SIG-M5 (cell line): Measurements from ENCODE around the gene UBE2L6.

Experiments
- DNase-seq: peaks from one replicate; lab custom pipeline; 2025; lab: John Stamatoyannopoulos, UW

Gene UBE2L6

GRCh38 chr11:57530215-57530595, 37.3 kb downstream of the UBE2L6 start:
- DNase-seq = no peak

- no peak for DNase-seq
Observed at GRCh38 chr11:57529012-57529411, 38.5 kb downstream of the UBE2L6 start.

GRCh38 chr11:57527056-57527631, 40.3 kb downstream of the UBE2L6 start:
- DNase-seq = no peak

GRCh38 chr11:57523419-57523818, 44.1 kb downstream of the UBE2L6 start:
- DNase-seq = no peak

GRCh38 chr11:57521116-57521515, 46.4 kb downstream of the UBE2L6 start:
- DNase-seq = no peak

- no peak for DNase-seq
Observed at GRCh38 chr11:57516061-57516443, 51.4 kb downstream of the UBE2L6 start.

GRCh38 chr11:57515332-57516060, 52.0 kb downstream of the UBE2L6 start, which contains the start of gene SLC43A1:
Gene SLC43A1, minus strand, starts transcription at chr11:57515702. Its CDS starts 1,591 bp downstream, at chr11:57514111.
- DNase-seq = no peak

- DNase-seq = no peak
Observed at GRCh38 chr11:57514538-57515331, 52.7 kb downstream of the UBE2L6 start.

GRCh38 chr11:57513911-57514537, 53.4 kb downstream of the UBE2L6 start:
- DNase-seq = no peak

- DNase-seq = no peak
Observed at GRCh38 chr11:57513452-57513795, 54.0 kb downstream of the UBE2L6 start.

- DNase-seq = no peak
Observed at GRCh38 chr11:57512646-57513451, 54.6 kb downstream of the UBE2L6 start.

GRCh38 chr11:57511741-57512430, 55.6 kb downstream of the UBE2L6 start:
- DNase-seq = no peak

GRCh38 chr11:57508341-57509170, 58.9 kb downstream of the UBE2L6 start:
- no peak for DNase-seq

- no peak for DNase-seq
Observed at GRCh38 chr11:57506522-57506921, 61.0 kb downstream of the UBE2L6 start.

GRCh38 chr11:57504511-57504910, 63.0 kb downstream of the UBE2L6 start:
- no peak for DNase-seq

- DNase-seq = no peak
Observed at GRCh38 chr11:57502870-57503269, 64.6 kb downstream of the UBE2L6 start.

- no peak for DNase-seq
Observed at GRCh38 chr11:57502376-57502775, 65.1 kb downstream of the UBE2L6 start.

GRCh38 chr11:57501953-57502352, 65.5 kb downstream of the UBE2L6 start:
- no peak for DNase-seq
